HEK293 (cell line): ENCODE measurements around the gene MARCKSL1.
A peak's percentile ranks its signal among the peaks of the same experiment; 100 is the strongest.

Experiments
- CTCF ChIA-PET: fragments of 350-600 bp; formaldehyde crosslinking; extraction: SDS; loops from one replicate; lab custom pipeline; 2021; ENCODE audit warnings: antibody characterized with exemption; lab: Yijun Ruan, JAX
- POLR2A ChIA-PET: fragments of 300-600 bp; formaldehyde crosslinking; extraction: SDS; loops from one replicate; lab custom pipeline; 2020; ENCODE audit warnings: antibody characterized with exemption, inconsistent platforms; lab: Yijun Ruan, JAX
- H3K27ac ChIP-seq: fragments of 200-500 bp; sonication (Bioruptor generic); 2 replicates; pipeline ENCODE4 v1.5.1; 2014; ENCODE audit warnings: low read depth, low read length, control low read depth, inconsistent platforms; ENCODE audit errors: extremely low read depth
- H3K36me3 ChIP-seq, 2 experiments: fragments of 200-500 bp in 1 of 2; sonication (Bioruptor generic) in 1 of 2; 1 replicate in 1 of 2; 2 replicates in 1 of 2; pipeline ENCODE4 v1.5.1; 2014 to 2017; ENCODE audit warnings: inconsistent platforms in 2 of 2, low read length in 2 of 2; ENCODE audit not compliant: control insufficient read depth in 2 of 2, insufficient read depth in 1 of 2
- H3K4me1 ChIP-seq: fragments of 200-500 bp; sonication (Bioruptor generic); 2 replicates; pipeline ENCODE4 v1.5.1; 2014; ENCODE audit warnings: mild to moderate bottlenecking, low read length, inconsistent platforms; ENCODE audit not compliant: control insufficient read depth, insufficient read depth
- H3K4me3 ChIP-seq: 2 replicates; pipeline ENCODE4 v1.5.1; 2011; ENCODE audit warnings: low read depth, mild to moderate bottlenecking, control low read depth, low read length, moderate library complexity
- H3K9me3 ChIP-seq: fragments of 200-500 bp; sonication (Bioruptor generic); 2 replicates; pipeline ENCODE4 v1.5.1; 2014; ENCODE audit warnings: low read depth, low read length, inconsistent platforms; ENCODE audit not compliant: control insufficient read depth, insufficient read depth
- FEZF1 ChIP-seq: fragments of 450-650 bp; formaldehyde crosslinking; IDR thresholded peaks from 2 replicates; pipeline ENCODE4 v1.5.1; 2016; ENCODE audit warnings: missing biosample characterization, missing genetic modification characterization
- KLF1 ChIP-seq: fragments of 450-650 bp; formaldehyde crosslinking; IDR thresholded peaks from 2 replicates; pipeline ENCODE4 v1.5.1; 2016; ENCODE audit warnings: missing biosample characterization, missing genetic modification characterization
- ZNF112 ChIP-seq: fragments of 450-650 bp; formaldehyde crosslinking; IDR thresholded peaks from 2 replicates; pipeline ENCODE4 v1.5.0; 2017; ENCODE audit warnings: missing biosample characterization, missing genetic modification characterization
- ZNF155 ChIP-seq: fragments of 450-650 bp; formaldehyde crosslinking; IDR thresholded peaks from 2 replicates; pipeline ENCODE4 v1.5.1; 2016; ENCODE audit warnings: missing biosample characterization, missing genetic modification characterization
- ZNF169 ChIP-seq: fragments of 450-650 bp; formaldehyde crosslinking; IDR thresholded peaks from 2 replicates; pipeline ENCODE4 v1.5.1; 2016; ENCODE audit warnings: missing biosample characterization, missing genetic modification characterization
- ZNF239 ChIP-seq: fragments of 450-650 bp; formaldehyde crosslinking; IDR thresholded peaks from 2 replicates; pipeline ENCODE4 v1.5.1; 2016; ENCODE audit warnings: missing biosample characterization, missing genetic modification characterization
- ZNF266 ChIP-seq: fragments of 450-650 bp; formaldehyde crosslinking; IDR thresholded peaks from 2 replicates; pipeline ENCODE4 v1.5.1; 2016; ENCODE audit warnings: missing biosample characterization, missing genetic modification characterization, low read depth
- ZNF324 ChIP-seq: fragments of 450-650 bp; formaldehyde crosslinking; IDR thresholded peaks from 2 replicates; pipeline ENCODE4 v1.5.1; 2016; ENCODE audit warnings: missing biosample characterization, missing genetic modification characterization
- ZNF366 ChIP-seq: fragments of 450-650 bp; formaldehyde crosslinking; conservative IDR thresholded peaks from 2 replicates; pipeline ENCODE4 v1.5.1; 2016; ENCODE audit warnings: missing biosample characterization, missing genetic modification characterization
- ZNF394 ChIP-seq: fragments of 450-650 bp; formaldehyde crosslinking; IDR thresholded peaks from 2 replicates; pipeline ENCODE4 v1.5.1; 2016; ENCODE audit warnings: missing biosample characterization, missing genetic modification characterization, mild to moderate bottlenecking, moderate library complexity, borderline replicate concordance
- ZNF510 ChIP-seq: fragments of 450-650 bp; formaldehyde crosslinking; IDR thresholded peaks from 2 replicates; pipeline ENCODE4 v1.5.1; 2018; ENCODE audit warnings: mild to moderate bottlenecking, missing genetic modification characterization, missing biosample characterization; ENCODE audit not compliant: insufficient replicate concordance
- ZNF530 ChIP-seq: fragments of 450-650 bp; formaldehyde crosslinking; IDR thresholded peaks from 2 replicates; pipeline ENCODE4 v1.5.1; 2016; ENCODE audit warnings: low read depth, missing biosample characterization, missing genetic modification characterization
- ZNF549 ChIP-seq: fragments of 450-650 bp; IDR thresholded peaks from 2 replicates; pipeline ENCODE4 v1.5.1; 2018; ENCODE audit warnings: missing biosample characterization, missing genetic modification characterization, mild to moderate bottlenecking, inconsistent platforms, moderate library complexity
- ZNF555 ChIP-seq: fragments of 450-650 bp; formaldehyde crosslinking; conservative IDR thresholded peaks from 2 replicates; pipeline ENCODE4 v1.5.1; 2017; ENCODE audit warnings: missing biosample characterization, mild to moderate bottlenecking, missing genetic modification characterization, inconsistent platforms
- ZNF610 ChIP-seq: fragments of 450-650 bp; formaldehyde crosslinking; IDR thresholded peaks from 2 replicates; pipeline ENCODE4 v1.5.1; 2016; ENCODE audit warnings: missing biosample characterization, missing genetic modification characterization, borderline replicate concordance
- ZNF621 ChIP-seq: fragments of 450-650 bp; formaldehyde crosslinking; IDR thresholded peaks from 2 replicates; pipeline ENCODE4 v1.5.1; 2017; ENCODE audit warnings: missing biosample characterization, missing genetic modification characterization
- ZXDB ChIP-seq: fragments of 450-650 bp; formaldehyde crosslinking; IDR thresholded peaks from 2 replicates; pipeline ENCODE4 v1.5.1; 2016; ENCODE audit warnings: missing biosample characterization, missing genetic modification characterization
- TF ChIP-seq, protein P1 (sequence below): fragments of 450-650 bp; formaldehyde crosslinking; IDR thresholded peaks from 2 replicates; pipeline ENCODE4 v1.5.1; 2017; ENCODE audit warnings: missing biosample characterization, missing genetic modification characterization
- TF ChIP-seq, protein P2 (sequence below): fragments of 450-650 bp; formaldehyde crosslinking; conservative IDR thresholded peaks from 2 replicates; pipeline ENCODE4 v1.5.1; 2016; ENCODE audit warnings: low read depth, missing biosample characterization, missing genetic modification characterization
- TF ChIP-seq, protein P3 (sequence below): fragments of 450-650 bp; formaldehyde crosslinking; IDR thresholded peaks from 2 replicates; pipeline ENCODE4 v1.5.1; 2016; ENCODE audit warnings: missing biosample characterization, missing genetic modification characterization, low read depth
- TF ChIP-seq, protein P4 (sequence below): fragments of 450-650 bp; formaldehyde crosslinking; IDR thresholded peaks from 2 replicates; pipeline ENCODE4 v1.5.1; 2016; ENCODE audit warnings: missing biosample characterization, missing genetic modification characterization, borderline replicate concordance

The MARCKSL1 gene, protein sequence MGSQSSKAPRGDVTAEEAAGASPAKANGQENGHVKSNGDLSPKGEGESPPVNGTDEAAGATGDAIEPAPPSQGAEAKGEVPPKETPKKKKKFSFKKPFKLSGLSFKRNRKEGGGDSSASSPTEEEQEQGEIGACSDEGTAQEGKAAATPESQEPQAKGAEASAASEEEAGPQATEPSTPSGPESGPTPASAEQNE

DNA sequence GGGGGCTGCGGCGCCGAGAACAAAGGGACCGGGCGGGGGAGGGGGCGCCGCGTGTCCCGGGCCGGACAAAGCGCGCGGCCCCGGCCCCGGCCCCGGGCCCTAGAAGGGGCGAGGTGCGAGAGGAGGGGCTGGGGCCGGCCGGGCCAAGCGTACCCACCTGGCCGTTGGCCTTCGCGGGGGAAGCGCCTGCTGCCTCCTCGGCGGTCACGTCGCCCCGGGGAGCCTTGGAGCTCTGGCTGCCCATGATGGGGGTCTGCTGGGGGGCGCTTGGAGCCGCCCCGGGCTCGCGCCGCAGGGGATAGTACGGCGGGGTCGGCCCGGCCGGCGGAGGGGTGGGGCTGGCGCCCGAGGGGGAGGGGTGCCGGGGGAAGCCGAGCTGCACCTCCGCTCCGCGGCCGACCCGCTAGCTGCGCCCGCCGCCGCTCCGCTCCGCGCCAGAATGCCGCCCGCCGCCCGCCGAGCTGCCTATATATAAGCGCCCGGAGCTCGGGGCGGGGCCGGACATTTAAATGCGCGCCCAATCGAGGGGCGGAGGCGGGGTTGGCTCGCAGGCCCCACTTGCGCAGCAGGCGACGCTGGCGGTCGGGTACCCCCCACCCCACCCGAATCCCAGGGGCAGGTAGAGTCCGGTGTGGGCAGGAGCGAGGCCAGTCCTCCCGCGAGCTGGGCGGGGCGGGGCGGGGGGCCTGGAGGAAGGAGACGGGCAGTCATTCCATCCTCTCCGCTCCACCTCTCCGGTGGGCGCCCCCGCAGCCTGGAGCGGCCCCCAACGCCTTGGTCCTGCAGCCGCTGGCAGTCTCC, at the start of gene MARCKSL1:
TSS of gene MARCKSL1 (minus strand) at position 444 of the 801 bp plus-strand sequence. CDS start at position 244, 200 bp downstream.
- CTCF ChIA-PET, result interaction anchor here (0.7 to 1.3 kb wide), 3 partner anchors 36 to 120 kb away, joined by 3 to 4 read pairs (median 4); no protein-coding TSS in a partner anchor
- no peaks in the 10 kb centered on the region for H3K9me3 ChIP-seq
- peaks cover 0 to 41% of the 10 kb centered on the region in 2 experiments; a peak in 1 of 3 replicates for H3K36me3 ChIP-seq
- POLR2A ChIA-PET, result interaction anchor here (0.5 to 5.8 kb wide), 45 partner anchors 8 to 547 kb away, joined by 3 to 100 read pairs (median 5); partner anchors contain the start of genes BSDC1, CCDC28B, FAM229A and HDAC1
- no peaks in the 10 kb centered on the region for H3K4me1 ChIP-seq
- peak within 1 kb of the TSS; percentile 84 for H3K4me3 ChIP-seq
- H3K27ac ChIP-seq, result peak within 1 kb of the TSS; percentile 76; the same call in 1 of the 2 replicates
- TF ChIP-seq, protein P1, sequence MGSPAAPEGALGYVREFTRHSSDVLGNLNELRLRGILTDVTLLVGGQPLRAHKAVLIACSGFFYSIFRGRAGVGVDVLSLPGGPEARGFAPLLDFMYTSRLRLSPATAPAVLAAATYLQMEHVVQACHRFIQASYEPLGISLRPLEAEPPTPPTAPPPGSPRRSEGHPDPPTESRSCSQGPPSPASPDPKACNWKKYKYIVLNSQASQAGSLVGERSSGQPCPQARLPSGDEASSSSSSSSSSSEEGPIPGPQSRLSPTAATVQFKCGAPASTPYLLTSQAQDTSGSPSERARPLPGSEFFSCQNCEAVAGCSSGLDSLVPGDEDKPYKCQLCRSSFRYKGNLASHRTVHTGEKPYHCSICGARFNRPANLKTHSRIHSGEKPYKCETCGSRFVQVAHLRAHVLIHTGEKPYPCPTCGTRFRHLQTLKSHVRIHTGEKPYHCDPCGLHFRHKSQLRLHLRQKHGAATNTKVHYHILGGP (tag by site-specific recombination), result no peak
- TF ChIP-seq ZNF266 (tag by site-specific recombination) (no peak), ZNF394 (tag by site-specific recombination) (no peak), ZNF610 (tag by site-specific recombination) (no peak), ZNF510 (no peak), ZNF549 (tag by site-specific recombination) (no peak), ZXDB (tag by site-specific recombination) (no peak; the same call in 1 of the 2 replicates), ZNF239 (tag by site-specific recombination) (no peak), ZNF169 (tag by site-specific recombination) (0 out of 2 replicates have a peak, but pooled peaks have one; percentile 26), ZNF112 (tag by site-specific recombination) (no peak), ZNF555 (tag by site-specific recombination) (no peak), FEZF1 (tag by site-specific recombination) (no peak), ZNF366 (tag by site-specific recombination) (no peak), ZNF530 (tag by site-specific recombination) (no peak), ZNF324 (tag by site-specific recombination) (no peak), KLF1 (tag by site-specific recombination) (peak; percentile 43; the same call in 1 of the 2 replicates), ZNF155 (tag by site-specific recombination) (no peak), ZNF621 (tag by site-specific recombination) (no peak)
- TF ChIP-seq, protein P2, sequence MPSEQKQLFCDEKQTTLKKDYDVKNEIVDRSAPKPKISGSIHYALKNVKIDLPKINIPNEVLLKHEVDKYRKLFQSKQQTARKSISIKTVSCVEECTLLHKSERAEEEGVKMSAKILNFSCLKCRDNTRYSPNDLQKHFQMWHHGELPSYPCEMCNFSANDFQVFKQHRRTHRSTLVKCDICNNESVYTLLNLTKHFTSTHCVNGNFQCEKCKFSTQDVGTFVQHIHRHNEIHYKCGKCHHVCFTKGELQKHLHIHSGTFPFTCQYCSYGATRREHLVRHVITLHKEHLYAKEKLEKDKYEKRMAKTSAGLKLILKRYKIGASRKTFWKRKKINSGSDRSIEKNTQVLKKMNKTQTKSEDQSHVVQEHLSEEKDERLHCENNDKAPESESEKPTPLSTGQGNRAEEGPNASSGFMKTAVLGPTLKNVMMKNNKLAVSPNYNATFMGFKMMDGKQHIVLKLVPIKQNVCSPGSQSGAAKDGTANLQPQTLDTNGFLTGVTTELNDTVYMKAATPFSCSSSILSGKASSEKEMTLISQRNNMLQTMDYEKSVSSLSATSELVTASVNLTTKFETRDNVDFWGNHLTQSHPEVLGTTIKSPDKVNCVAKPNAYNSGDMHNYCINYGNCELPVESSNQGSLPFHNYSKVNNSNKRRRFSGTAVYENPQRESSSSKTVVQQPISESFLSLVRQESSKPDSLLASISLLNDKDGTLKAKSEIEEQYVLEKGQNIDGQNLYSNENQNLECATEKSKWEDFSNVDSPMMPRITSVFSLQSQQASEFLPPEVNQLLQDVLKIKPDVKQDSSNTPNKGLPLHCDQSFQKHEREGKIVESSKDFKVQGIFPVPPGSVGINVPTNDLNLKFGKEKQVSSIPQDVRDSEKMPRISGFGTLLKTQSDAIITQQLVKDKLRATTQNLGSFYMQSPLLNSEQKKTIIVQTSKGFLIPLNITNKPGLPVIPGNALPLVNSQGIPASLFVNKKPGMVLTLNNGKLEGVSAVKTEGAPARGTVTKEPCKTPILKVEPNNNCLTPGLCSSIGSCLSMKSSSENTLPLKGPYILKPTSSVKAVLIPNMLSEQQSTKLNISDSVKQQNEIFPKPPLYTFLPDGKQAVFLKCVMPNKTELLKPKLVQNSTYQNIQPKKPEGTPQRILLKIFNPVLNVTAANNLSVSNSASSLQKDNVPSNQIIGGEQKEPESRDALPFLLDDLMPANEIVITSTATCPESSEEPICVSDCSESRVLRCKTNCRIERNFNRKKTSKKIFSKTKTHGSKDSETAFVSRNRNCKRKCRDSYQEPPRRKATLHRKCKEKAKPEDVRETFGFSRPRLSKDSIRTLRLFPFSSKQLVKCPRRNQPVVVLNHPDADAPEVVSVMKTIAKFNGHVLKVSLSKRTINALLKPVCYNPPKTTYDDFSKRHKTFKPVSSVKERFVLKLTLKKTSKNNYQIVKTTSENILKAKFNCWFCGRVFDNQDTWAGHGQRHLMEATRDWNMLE (tag by site-specific recombination), result no peak
- TF ChIP-seq, protein P3, sequence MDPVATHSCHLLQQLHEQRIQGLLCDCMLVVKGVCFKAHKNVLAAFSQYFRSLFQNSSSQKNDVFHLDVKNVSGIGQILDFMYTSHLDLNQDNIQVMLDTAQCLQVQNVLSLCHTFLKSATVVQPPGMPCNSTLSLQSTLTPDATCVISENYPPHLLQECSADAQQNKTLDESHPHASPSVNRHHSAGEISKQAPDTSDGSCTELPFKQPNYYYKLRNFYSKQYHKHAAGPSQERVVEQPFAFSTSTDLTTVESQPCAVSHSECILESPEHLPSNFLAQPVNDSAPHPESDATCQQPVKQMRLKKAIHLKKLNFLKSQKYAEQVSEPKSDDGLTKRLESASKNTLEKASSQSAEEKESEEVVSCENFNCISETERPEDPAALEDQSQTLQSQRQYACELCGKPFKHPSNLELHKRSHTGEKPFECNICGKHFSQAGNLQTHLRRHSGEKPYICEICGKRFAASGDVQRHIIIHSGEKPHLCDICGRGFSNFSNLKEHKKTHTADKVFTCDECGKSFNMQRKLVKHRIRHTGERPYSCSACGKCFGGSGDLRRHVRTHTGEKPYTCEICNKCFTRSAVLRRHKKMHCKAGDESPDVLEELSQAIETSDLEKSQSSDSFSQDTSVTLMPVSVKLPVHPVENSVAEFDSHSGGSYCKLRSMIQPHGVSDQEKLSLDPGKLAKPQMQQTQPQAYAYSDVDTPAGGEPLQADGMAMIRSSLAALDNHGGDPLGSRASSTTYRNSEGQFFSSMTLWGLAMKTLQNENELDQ (tag by site-specific recombination), result no peak
- TF ChIP-seq, protein P4, sequence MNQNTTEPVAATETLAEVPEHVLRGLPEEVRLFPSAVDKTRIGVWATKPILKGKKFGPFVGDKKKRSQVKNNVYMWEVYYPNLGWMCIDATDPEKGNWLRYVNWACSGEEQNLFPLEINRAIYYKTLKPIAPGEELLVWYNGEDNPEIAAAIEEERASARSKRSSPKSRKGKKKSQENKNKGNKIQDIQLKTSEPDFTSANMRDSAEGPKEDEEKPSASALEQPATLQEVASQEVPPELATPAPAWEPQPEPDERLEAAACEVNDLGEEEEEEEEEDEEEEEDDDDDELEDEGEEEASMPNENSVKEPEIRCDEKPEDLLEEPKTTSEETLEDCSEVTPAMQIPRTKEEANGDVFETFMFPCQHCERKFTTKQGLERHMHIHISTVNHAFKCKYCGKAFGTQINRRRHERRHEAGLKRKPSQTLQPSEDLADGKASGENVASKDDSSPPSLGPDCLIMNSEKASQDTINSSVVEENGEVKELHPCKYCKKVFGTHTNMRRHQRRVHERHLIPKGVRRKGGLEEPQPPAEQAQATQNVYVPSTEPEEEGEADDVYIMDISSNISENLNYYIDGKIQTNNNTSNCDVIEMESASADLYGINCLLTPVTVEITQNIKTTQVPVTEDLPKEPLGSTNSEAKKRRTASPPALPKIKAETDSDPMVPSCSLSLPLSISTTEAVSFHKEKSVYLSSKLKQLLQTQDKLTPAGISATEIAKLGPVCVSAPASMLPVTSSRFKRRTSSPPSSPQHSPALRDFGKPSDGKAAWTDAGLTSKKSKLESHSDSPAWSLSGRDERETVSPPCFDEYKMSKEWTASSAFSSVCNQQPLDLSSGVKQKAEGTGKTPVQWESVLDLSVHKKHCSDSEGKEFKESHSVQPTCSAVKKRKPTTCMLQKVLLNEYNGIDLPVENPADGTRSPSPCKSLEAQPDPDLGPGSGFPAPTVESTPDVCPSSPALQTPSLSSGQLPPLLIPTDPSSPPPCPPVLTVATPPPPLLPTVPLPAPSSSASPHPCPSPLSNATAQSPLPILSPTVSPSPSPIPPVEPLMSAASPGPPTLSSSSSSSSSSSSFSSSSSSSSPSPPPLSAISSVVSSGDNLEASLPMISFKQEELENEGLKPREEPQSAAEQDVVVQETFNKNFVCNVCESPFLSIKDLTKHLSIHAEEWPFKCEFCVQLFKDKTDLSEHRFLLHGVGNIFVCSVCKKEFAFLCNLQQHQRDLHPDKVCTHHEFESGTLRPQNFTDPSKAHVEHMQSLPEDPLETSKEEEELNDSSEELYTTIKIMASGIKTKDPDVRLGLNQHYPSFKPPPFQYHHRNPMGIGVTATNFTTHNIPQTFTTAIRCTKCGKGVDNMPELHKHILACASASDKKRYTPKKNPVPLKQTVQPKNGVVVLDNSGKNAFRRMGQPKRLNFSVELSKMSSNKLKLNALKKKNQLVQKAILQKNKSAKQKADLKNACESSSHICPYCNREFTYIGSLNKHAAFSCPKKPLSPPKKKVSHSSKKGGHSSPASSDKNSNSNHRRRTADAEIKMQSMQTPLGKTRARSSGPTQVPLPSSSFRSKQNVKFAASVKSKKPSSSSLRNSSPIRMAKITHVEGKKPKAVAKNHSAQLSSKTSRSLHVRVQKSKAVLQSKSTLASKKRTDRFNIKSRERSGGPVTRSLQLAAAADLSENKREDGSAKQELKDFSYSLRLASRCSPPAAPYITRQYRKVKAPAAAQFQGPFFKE (tag by site-specific recombination), result no peak
